Pancreas (tissue), 10 donors: Measurements from ENCODE around the gene FAM200B. TPM values are rescaled to one million over a fixed set of nuclear protein-coding genes. Genes with fewer than 3 reads are reported as not detected.

Source experiments
- ATAC-seq, 4 donors: fragments of 200-7000 bp; cut with Tn5 transposase; one replicate each; pipeline versions ENCODE4 v1.8.0 to v1.9.1; 2020; ENCODE audit warnings: mild to moderate bottlenecking in 4 of 4, moderate library complexity in 4 of 4
- DNase-seq, 6 donors: peaks; one replicate each; pipeline ENCODE4 v3.0.0-alpha.2; 2020
- FAIRE-seq: peaks from 2 replicates; lab custom pipeline; 2012; peaks lifted over from hg19 to GRCh38; lab: Jason Lieb, UNC
- H3K27ac ChIP-seq, 4 donors: fragments of 200-600 bp; sonication (generic); 1 replicate in 3 of 4; 2 replicates in 1 of 4; pipeline versions ENCODE4 v1.5.0 to v1.8.0; 2020
- H3K27me3 ChIP-seq, 4 donors: fragments of 200-600 bp; one replicate each; pipeline ENCODE4 v1.8.0; 2021
- H3K36me3 ChIP-seq, 3 donors: fragments of 200-600 bp; sonication (generic) in 1 of 3; one replicate each; pipeline versions ENCODE4 v1.5.0 to v1.8.0; 2020 to 2021
- H3K4me1 ChIP-seq, 3 donors: fragments of 200-600 bp; one replicate each; pipeline ENCODE4 v1.8.0; 2021
- H3K4me3 ChIP-seq, 4 donors: fragments of 200-600 bp; sonication (generic) in 2 of 4; one replicate each; pipeline versions ENCODE4 v1.5.0 to v1.8.0; 2020 to 2021
- H3K9me3 ChIP-seq, 4 donors: fragments of 200-600 bp; one replicate each; pipeline ENCODE4 v1.8.0; 2021
- CTCF ChIP-seq, 4 donors: fragments of 200-600 bp; sonication (generic) in 3 of 4; IDR thresholded peaks; one replicate each; pipeline versions ENCODE4 v1.5.0 to v1.8.0; 2021; ENCODE audit warnings: antibody characterized with exemption in 4 of 4
- WGBS, 2 donors: extraction: QIAGEN DNeasy Blood & Tissue Kit; methylation state at CpG; one replicate each; pipeline ENCODE4 v1.1.7; 2013; 5-methylcytosine and 5-hydroxymethylcytosine counted together
- intact Hi-C, 3 donors: fragments of 100-400 bp; cut with DNase I; formaldehyde crosslinking; loops; one replicate each; pipeline versions ENCODE4 v1.11.1 to v1.14.2; 2022
- polyA plus RNA-seq, 2 donors: library from polyadenylated mRNA; stranded (reverse); fragments of 200-250 nt; gene quantifications; one replicate each; pipeline ENCODE4 v1.2.3, GENCODE V29; 2013
- total RNA-seq, 6 donors: library from RNA; stranded (reverse); fragmentation: NEBNext Ultra II Directional in 4 of 6; extraction: Animal tissue kit (Norgen Biotek cat#: 25700) in 4 of 6; gene quantifications; one replicate each; pipeline versions ENCODE4 v1.2.1 to v1.2.4, GENCODE V29; 2021 to 2023
- donor health status: healthy with polysubstance abuse.
- donor health status: DM: no; HTN: no; CAD: no; lungs with moderate emphysema.
- donor health status: DM: no; HTN: no; CAD: no.
- donor health status: control.
- donor health status: control.
- donor health status: Bipolar disorder and iron deficiency.
- donor health status: DM: yes; HTN: yes; CAD: no.
- donor health status: DM: no; HTN: no; CAD: no.
- donor health status: DM: no; HTN: no; CAD: no.
- donor health status: DM: yes; HTN: yes; CAD: no.

FAM200B gene
- total and polyA plus RNA-seq, 8 donors, result 8.6 to 36.0 (median 14.5) TPM

- no peak for TF ChIP-seq CTCF (IDR thresholded peaks at IDR 0.05)
- no peak overlapping the region for H3K4me3 ChIP-seq
- no peaks in the 10 kb centered on the region for H3K36me3 ChIP-seq
- no peaks in the 10 kb centered on the region for H3K4me1 ChIP-seq
- ATAC-seq (no peak), FAIRE-seq (no peak), DNase-seq (no peak)
- no peaks in the 10 kb centered on the region for H3K9me3 ChIP-seq
- intact Hi-C loops, result no loop called here
- H3K27ac ChIP-seq, result no peak overlapping the region
- H3K27me3 ChIP-seq, result no peaks in the 10 kb centered on the region
These were observed 22.5 kb downstream of the FAM200B start for GRCh38 chr4:15704129-15704528.

- intact Hi-C loops, result no loop called here
- Histone ChIP-seq H3K27me3 (no peaks in the 10 kb centered on the region), H3K4me3 (no peak overlapping the region), H3K4me1 (no peaks in the 10 kb centered on the region), H3K27ac (no peak overlapping the region), H3K9me3 (no peaks in the 10 kb centered on the region), H3K36me3 (no peaks in the 10 kb centered on the region)
- DNase-seq (no peak), ATAC-seq (no peak), FAIRE-seq (no peak)
- WGBS, 2 donors, result 41 to 52% methylated on average over 3 of the region's 3 CpGs
- TF ChIP-seq CTCF (IDR thresholded peaks at IDR 0.05), result no peak
These were observed 25.2 kb downstream of the FAM200B start for GRCh38 chr4:15706646-15707362.

- no peak overlapping the region for H3K27ac ChIP-seq
- H3K27me3 ChIP-seq, result no peaks in the 10 kb centered on the region
- FAIRE-seq, result no peak
These were observed 25.7 kb downstream of the FAM200B start for GRCh38 chr4:15707363-15707715.

GRCh38 chr4:15711762-15712161 lies 30.1 kb downstream of the FAM200B start:
- Histone ChIP-seq H3K36me3 (no peaks in the 10 kb centered on the region), H3K27ac (no peak overlapping the region), H3K9me3 (no peaks in the 10 kb centered on the region), H3K4me1 (no peaks in the 10 kb centered on the region), H3K27me3 (no peaks in the 10 kb centered on the region), H3K4me3 (no peak overlapping the region)
- DNase-seq, result no peak
- FAIRE-seq, result no peak
- 67 to 76% methylated on average over 2 of the region's 2 CpGs for WGBS, 2 donors
- TF ChIP-seq CTCF (IDR thresholded peaks at IDR 0.05), result no peak
- ATAC-seq, result no peak
- intact Hi-C loops, result no loop called here

More at GRCh38 chr4:15707363-15707715, 25.7 kb downstream of the FAM200B start:
- Histone ChIP-seq H3K4me3 (no peak overlapping the region), H3K36me3 (no peaks in the 10 kb centered on the region), H3K4me1 (no peaks in the 10 kb centered on the region), H3K9me3 (no peaks in the 10 kb centered on the region)
- WGBS, 2 donors, result 52 to 55% methylated on average over 7 of the region's 7 CpGs
- DNase-seq (no peak), ATAC-seq (no peak)
- TF ChIP-seq CTCF (IDR thresholded peaks at IDR 0.05), result no peak
- intact Hi-C loops, result no loop called here

- TF ChIP-seq CTCF (IDR thresholded peaks at IDR 0.05), result no peak
- H3K27me3 ChIP-seq, result no peaks in the 10 kb centered on the region
- no peak for DNase-seq
- intact Hi-C loops, result no loop called here
- 90 to 100% methylated on average over 1 of the region's 1 CpG for WGBS, 2 donors
- H3K9me3 ChIP-seq, result no peaks in the 10 kb centered on the region
- no peak overlapping the region for H3K4me3 ChIP-seq
- FAIRE-seq, result no peak
- no peaks in the 10 kb centered on the region for H3K36me3 ChIP-seq
- no peaks in the 10 kb centered on the region for H3K4me1 ChIP-seq
- ATAC-seq, result no peak
- H3K27ac ChIP-seq, result no peak overlapping the region
These were observed 30.6 kb downstream of the FAM200B start for GRCh38 chr4:15712214-15712613.
